HL-60 (cell line): ENCODE results near the gene CWF19L1.

Source experiments
- DNase-seq, 2 experiments: peaks; one replicate each; pipeline ENCODE4 v3.0.0-alpha.2; 2010 to 2020; ENCODE audit warnings: low read depth in 1 of 2, low spot score in 1 of 2
- H3K27ac ChIP-seq: fragments of 250-450 bp; sonication (Bioruptor Pico); replicated peaks from 2 replicates; pipeline ENCODE4 v1.5.1; 2020; ENCODE audit warnings: mild to moderate bottlenecking, moderate library complexity
- H3K27me3 ChIP-seq: fragments of 250-450 bp; sonication (Bioruptor Pico); 2 replicates; pipeline ENCODE4 v1.5.1; 2021; ENCODE audit warnings: mild to moderate bottlenecking, moderate library complexity; ENCODE audit not compliant: insufficient read depth, poor library complexity, severe bottlenecking
- H3K4me3 ChIP-seq: replicated peaks from 2 replicates; pipeline ENCODE4 v1.5.1; 2011; ENCODE audit warnings: mild to moderate bottlenecking, control low read depth, low read length; ENCODE audit not compliant: insufficient read depth
- CTCF ChIP-seq: IDR thresholded peaks from one replicate; pipeline ENCODE4 v1.5.1; 2011; ENCODE audit warnings: low read length, control low read depth, inconsistent platforms; ENCODE audit not compliant: insufficient read depth
- GABPA ChIP-seq: IDR thresholded peaks from 2 replicates; pipeline ENCODE4 v1.6.1; 2012; ENCODE audit warnings: low read depth
- POLR2AphosphoS5 ChIP-seq: IDR thresholded peaks from 2 replicates; pipeline ENCODE4 v1.6.1; 2012; ENCODE audit warnings: low read depth
- REST ChIP-seq: IDR thresholded peaks from 2 replicates; pipeline ENCODE4 v1.6.1; 2012; ENCODE audit warnings: low read depth; ENCODE audit not compliant: insufficient replicate concordance
- SPI1 ChIP-seq: IDR thresholded peaks from 2 replicates; pipeline ENCODE4 v1.6.1; 2012; ENCODE audit warnings: low read depth, mild to moderate bottlenecking, borderline replicate concordance

Gene CWF19L1

GRCh38 chr10:100222529-100222928, 44.9 kb downstream of the CWF19L1 start:
- H3K27me3 ChIP-seq, result no peaks in the 10 kb centered on the region
- TF ChIP-seq POLR2AphosphoS5 (no peak), REST (no peak), GABPA (no peak), CTCF (no peak), SPI1 (no peak)
- DNase-seq, result no peak
- no peak overlapping the region for H3K4me3 ChIP-seq
- no peak overlapping the region for H3K27ac ChIP-seq

DNA sequence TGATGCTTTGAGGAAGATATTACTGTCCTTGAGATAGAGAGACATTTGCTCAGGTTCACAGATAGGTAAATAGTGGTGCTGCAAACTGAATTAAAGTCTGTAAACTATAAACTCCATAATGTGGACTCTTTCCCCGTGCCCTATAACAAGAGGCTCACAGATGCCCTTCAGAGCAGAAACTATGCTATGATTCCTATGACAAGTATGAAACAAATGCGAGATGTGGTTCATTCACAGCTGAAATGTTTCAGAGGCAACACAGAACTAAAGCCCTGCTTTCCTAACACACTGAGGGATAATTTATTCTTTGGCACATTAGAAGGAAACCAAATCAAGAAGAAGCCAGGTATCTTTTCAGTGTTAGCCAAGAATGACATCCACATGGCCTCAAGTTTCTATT, 51.4 kb downstream of the CWF19L1 start:
- no peaks in the 10 kb centered on the region for H3K27me3 ChIP-seq
- no peak overlapping the region for H3K4me3 ChIP-seq
- no peak overlapping the region for H3K27ac ChIP-seq
- no peak for DNase-seq
- TF ChIP-seq POLR2AphosphoS5 (no peak), CTCF (no peak), REST (no peak), GABPA (no peak), SPI1 (no peak)

- TF ChIP-seq CTCF (no peak), SPI1 (no peak), GABPA (no peak), POLR2AphosphoS5 (no peak), REST (no peak)
- Histone ChIP-seq H3K27ac (no peak overlapping the region), H3K27me3 (no peaks in the 10 kb centered on the region), H3K4me3 (no peak overlapping the region)
- no peak for DNase-seq
These were observed 58.1 kb downstream of the CWF19L1 start for GRCh38 chr10:100209303-100209702.
